Astrocyte (in vitro differentiated cells and primary cell): ENCODE measurements around the gene SCYGR6.

Experiments
- EZH2 ChIP-seq: IDR thresholded peaks from 2 replicates; pipeline ENCODE4 v1.6.1; 2012; ENCODE audit warnings: mild to moderate bottlenecking, low read length, inconsistent platforms; ENCODE audit not compliant: insufficient read depth
- TF ChIP-seq, protein P1 (sequence below): IDR thresholded peaks from 2 replicates; pipeline ENCODE4 v1.5.1; 2011; ENCODE audit warnings: low read depth, mild to moderate bottlenecking, inconsistent platforms, low read length, moderate library complexity; ENCODE audit not compliant: insufficient read depth

DNA sequence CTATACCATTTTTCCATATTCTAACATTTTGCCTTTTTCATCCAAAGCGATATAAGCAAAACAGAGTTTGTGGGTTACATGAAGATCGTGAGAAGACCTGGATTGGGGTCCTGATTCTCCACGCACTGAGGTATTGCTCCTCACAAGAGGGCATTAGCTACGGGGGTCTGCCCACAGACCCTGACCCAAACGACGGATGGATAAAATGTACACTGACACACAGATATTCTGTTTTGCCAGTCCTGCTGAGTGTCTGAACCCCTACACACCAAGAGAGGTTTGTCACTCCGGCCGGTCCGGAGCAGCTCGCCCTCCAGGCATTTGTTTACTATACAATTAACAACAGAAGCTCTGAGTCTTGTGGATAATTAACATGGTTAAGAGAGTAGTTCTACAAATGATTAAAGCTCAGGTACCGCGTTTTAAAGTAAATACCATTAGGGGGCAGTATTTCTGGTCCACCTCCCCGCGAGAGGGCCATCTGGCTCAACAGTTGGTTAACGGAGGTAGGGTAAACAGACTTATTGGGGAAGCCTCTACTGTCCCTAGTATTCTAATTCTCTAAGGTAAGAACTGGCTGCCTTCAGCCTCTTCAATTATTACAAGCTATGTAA is 49.6 kb upstream of the SCYGR6 start:
- TF ChIP-seq, protein P1, sequence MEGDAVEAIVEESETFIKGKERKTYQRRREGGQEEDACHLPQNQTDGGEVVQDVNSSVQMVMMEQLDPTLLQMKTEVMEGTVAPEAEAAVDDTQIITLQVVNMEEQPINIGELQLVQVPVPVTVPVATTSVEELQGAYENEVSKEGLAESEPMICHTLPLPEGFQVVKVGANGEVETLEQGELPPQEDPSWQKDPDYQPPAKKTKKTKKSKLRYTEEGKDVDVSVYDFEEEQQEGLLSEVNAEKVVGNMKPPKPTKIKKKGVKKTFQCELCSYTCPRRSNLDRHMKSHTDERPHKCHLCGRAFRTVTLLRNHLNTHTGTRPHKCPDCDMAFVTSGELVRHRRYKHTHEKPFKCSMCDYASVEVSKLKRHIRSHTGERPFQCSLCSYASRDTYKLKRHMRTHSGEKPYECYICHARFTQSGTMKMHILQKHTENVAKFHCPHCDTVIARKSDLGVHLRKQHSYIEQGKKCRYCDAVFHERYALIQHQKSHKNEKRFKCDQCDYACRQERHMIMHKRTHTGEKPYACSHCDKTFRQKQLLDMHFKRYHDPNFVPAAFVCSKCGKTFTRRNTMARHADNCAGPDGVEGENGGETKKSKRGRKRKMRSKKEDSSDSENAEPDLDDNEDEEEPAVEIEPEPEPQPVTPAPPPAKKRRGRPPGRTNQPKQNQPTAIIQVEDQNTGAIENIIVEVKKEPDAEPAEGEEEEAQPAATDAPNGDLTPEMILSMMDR, result no peak
- TF ChIP-seq EZH2, result no peak
